ENCODE data around the gene ACSM2B. TPM values are rescaled to one million over a fixed set of nuclear protein-coding genes. Genes with fewer than 3 reads are reported as not detected.

The ACSM2B gene
- total RNA-seq, 1 experiment from 2014 or later = not detected

GRCh38 chr16:20621406-20621805 lies 45.2 kb upstream of the ACSM2B start:
- no TSS peak for BruUV-seq (replicated peaks)
- ChIA-PET POLR2A (no interaction called here), CTCF (no interaction called here)
- peaks cover 16% of the 10 kb centered on the region for H3K27me3 Mint-ChIP-seq (ENCODE audit: insufficient read depth, unreplicated experiment)
- no peak for TF ChIP-seq CTCF (IDR thresholded peaks at IDR 0.05; ENCODE audit: unreplicated experiment)
- H3K9me3 Mint-ChIP-seq (ENCODE audit: unreplicated experiment) = no peaks in the 10 kb centered on the region
- intact Hi-C loops (cut with micrococcal nuclease) = no loop called here
- no peaks in the 10 kb centered on the region for H3K4me1 Mint-ChIP-seq (ENCODE audit: insufficient read depth, unreplicated experiment)
- no peaks in the 10 kb centered on the region for H3K36me3 Mint-ChIP-seq (ENCODE audit: insufficient read depth, unreplicated experiment)
- H3K27ac Mint-ChIP-seq (ENCODE audit: low read depth, unreplicated experiment) = no peak overlapping the region
- DNase-seq (ENCODE audit: unreplicated experiment) = no peak
- H3K4me3 Mint-ChIP-seq (ENCODE audit: unreplicated experiment) = no peak overlapping the region

GRCh38 chr16:20620770-20621169 lies 44.6 kb upstream of the ACSM2B start:
- POLR2A ChIA-PET = no interaction called here
- no peak for TF ChIP-seq CTCF (IDR thresholded peaks at IDR 0.05; ENCODE audit: unreplicated experiment)
- H3K4me3 Mint-ChIP-seq (ENCODE audit: unreplicated experiment) = no peak overlapping the region

GRCh38 chr16:20620003-20620402 lies 43.8 kb upstream of the ACSM2B start:
- ChIA-PET POLR2A (no interaction called here), CTCF (interaction anchor here (0.5 kb wide), 1 partner anchor 344 kb away, joined by 3 read pairs; no protein-coding TSS in a partner anchor)
- no peak for DNase-seq (ENCODE audit: unreplicated experiment)
- no peak overlapping the region for H3K4me3 Mint-ChIP-seq (ENCODE audit: unreplicated experiment)
- intact Hi-C loops (cut with micrococcal nuclease) = no loop called here
- H3K27me3 Mint-ChIP-seq (ENCODE audit: insufficient read depth, unreplicated experiment) = peaks cover 20% of the 10 kb centered on the region
- H3K36me3 Mint-ChIP-seq (ENCODE audit: insufficient read depth, unreplicated experiment) = no peaks in the 10 kb centered on the region
- no peaks in the 10 kb centered on the region for H3K4me1 Mint-ChIP-seq (ENCODE audit: insufficient read depth, unreplicated experiment)
- H3K9me3 Mint-ChIP-seq (ENCODE audit: unreplicated experiment) = no peaks in the 10 kb centered on the region
- H3K27ac Mint-ChIP-seq (ENCODE audit: low read depth, unreplicated experiment) = no peak overlapping the region
- BruUV-seq (replicated peaks) = no TSS peak
- TF ChIP-seq CTCF (IDR thresholded peaks at IDR 0.05; ENCODE audit: unreplicated experiment) = no peak

More at GRCh38 chr16:20620770-20621169, 44.6 kb upstream of the ACSM2B start:
- Mint-ChIP-seq H3K4me1 (ENCODE audit: insufficient read depth, unreplicated experiment) (no peaks in the 10 kb centered on the region), H3K27ac (ENCODE audit: low read depth, unreplicated experiment) (no peak overlapping the region), H3K27me3 (ENCODE audit: insufficient read depth, unreplicated experiment) (peaks cover 16% of the 10 kb centered on the region), H3K36me3 (ENCODE audit: insufficient read depth, unreplicated experiment) (no peaks in the 10 kb centered on the region), H3K9me3 (ENCODE audit: unreplicated experiment) (no peaks in the 10 kb centered on the region)
- CTCF ChIA-PET = no interaction called here
- DNase-seq (ENCODE audit: unreplicated experiment) = no peak
- intact Hi-C loops (cut with micrococcal nuclease) = no loop called here
- no TSS peak for BruUV-seq (replicated peaks)

- no peak for TF ChIP-seq CTCF (IDR thresholded peaks at IDR 0.05; ENCODE audit: unreplicated experiment)
- POLR2A ChIA-PET = no interaction called here
- BruUV-seq (replicated peaks) = no TSS peak
- CTCF ChIA-PET = no interaction called here
- Mint-ChIP-seq H3K4me3 (ENCODE audit: unreplicated experiment) (no peak overlapping the region), H3K4me1 (ENCODE audit: insufficient read depth, unreplicated experiment) (no peaks in the 10 kb centered on the region), H3K27me3 (ENCODE audit: insufficient read depth, unreplicated experiment) (peaks cover 47% of the 10 kb centered on the region), H3K27ac (ENCODE audit: low read depth, unreplicated experiment) (no peak overlapping the region), H3K9me3 (ENCODE audit: unreplicated experiment) (no peaks in the 10 kb centered on the region), H3K36me3 (ENCODE audit: insufficient read depth, unreplicated experiment) (no peaks in the 10 kb centered on the region)
- no peak for DNase-seq (ENCODE audit: unreplicated experiment)
- intact Hi-C loops (cut with micrococcal nuclease) = no loop called here
Measured at GRCh38 chr16:20617271-20617670, 41.1 kb upstream of the ACSM2B start.

All from MCF 10A (cell line).